ENCODE data around the gene ACADVL. TPM values are rescaled to one million over a fixed set of nuclear protein-coding genes. Genes with fewer than 3 reads are reported as not detected.
"Not testable (repeated sequence)": the region's sequence is repeated elsewhere in the genome, so short reads cannot be mapped to it uniquely, and the experiment has no call there.

Gene ACADVL
- total and polyA plus RNA-seq, 2 of the 4 experiments (the other 2 are of a cell fraction) = 139 to 752 TPM

DNA sequence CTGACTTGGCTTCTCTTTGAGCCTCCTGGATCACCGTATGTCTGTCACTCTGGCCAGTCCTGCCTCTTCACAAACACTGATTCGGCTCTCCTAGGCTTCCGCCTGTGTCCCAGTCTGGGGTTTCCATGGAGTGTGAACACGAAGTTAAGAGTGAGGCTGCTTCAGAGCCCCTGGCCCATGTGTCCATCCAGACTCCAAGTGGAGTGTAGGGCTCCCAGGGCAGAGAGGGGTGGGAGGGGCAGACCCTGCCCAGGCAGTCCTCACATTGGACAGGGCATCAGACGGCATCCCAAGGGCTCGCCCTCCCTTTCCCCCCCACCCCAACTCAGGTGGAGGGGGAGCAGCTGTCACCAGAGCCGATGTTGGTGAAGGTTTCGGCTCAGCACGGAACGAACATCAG is 24.1 kb downstream of the ACADVL start:
- H2AK5ac ChIP-seq (ENCODE audit: low read depth, low read length); H3K9ac ChIP-seq (ENCODE audit: low read depth, low read length); H3K9me3 ChIP-seq (ENCODE audit: control insufficient read depth, insufficient read depth, low read length); H4K5ac ChIP-seq (ENCODE audit: low read depth, low read length); H3K23ac ChIP-seq (ENCODE audit: low read depth, low read length); H3K4me2 ChIP-seq (ENCODE audit: low read depth, low read length); H2AK9ac ChIP-seq (replicated peaks; ENCODE audit: low read depth, low read length, poor library complexity); POLR2A ChIA-PET (ENCODE audit: unreplicated experiment); BruUV-seq (replicated peaks); H3K56ac ChIP-seq (ENCODE audit: extremely low read depth, insufficient read depth, low read length); H3K9me1 ChIP-seq (ENCODE audit: insufficient read depth, low read length); H3K14ac ChIP-seq (replicated peaks; ENCODE audit: low read depth, low read length); H3K27me3 ChIP-seq (ENCODE audit: control insufficient read depth, insufficient read depth, low read length); intact Hi-C loops (cut with micrococcal nuclease); H2BK20ac ChIP-seq (ENCODE audit: low read depth, low read length); H4K8ac ChIP-seq (ENCODE audit: low read depth in 2 of 2, low read length in 2 of 2); H2BK5ac ChIP-seq (ENCODE audit: low read depth, low read length, poor library complexity, severe bottlenecking); H3K4me1 ChIP-seq (ENCODE audit: control insufficient read depth, insufficient read depth, low read length); H2BK15ac ChIP-seq (ENCODE audit: low read depth, low read length); CTCF ChIA-PET; DNase-seq; ATAC-seq (ENCODE audit: low read depth); H3K18ac ChIP-seq (ENCODE audit: low read depth, low read length); dilution Hi-C loops (cut with HindIII; ENCODE audit: low sequenced_read_pairs, unreplicated experiment); H2BK120ac ChIP-seq (ENCODE audit: low read depth, low read length); H4K91ac ChIP-seq (ENCODE audit: insufficient read depth, low read depth, low read length); H3K4me3 ChIP-seq (ENCODE audit: insufficient read depth, low read depth, low read length); H3K27ac ChIP-seq (ENCODE audit: insufficient read depth, low read length); H3K4ac ChIP-seq (ENCODE audit: low read depth, low read length); H2AFZ ChIP-seq (replicated peaks; ENCODE audit: low read length, poor library complexity): not testable (repeated sequence)
- no CpG with 5 or more reads among the region's 10 CpGs for WGBS, 2 experiments (ENCODE audit: extremely low coverage in 2 of 2, insufficient read length in 1 of 2)
- H3K79me1 ChIP-seq (ENCODE audit: low read depth in 1 of 2, low read length in 2 of 2) = peaks cover 13 to 52% of the 10 kb centered on the region in 2 experiments
- in situ Hi-C loops (cut with MboI; ENCODE audit: low sequenced_read_pairs) = loop anchor here (25.0 kb wide), 1 partner anchor 918 kb away; the partner anchor contains the start of genes PER1 and VAMP2
- H3K36me3 ChIP-seq (ENCODE audit: control insufficient read depth, insufficient read depth, low read length) = peaks cover 28% of the 10 kb centered on the region
- H4K20me1 ChIP-seq (ENCODE audit: insufficient read depth, low read length) = peaks cover 10% of the 10 kb centered on the region; the same call in 1 of the 2 replicates

All from IMR-90 (cell line).